HG03097 (cell line): Measurements from ENCODE around the gene VCPKMT.

Experiments
- ATAC-seq: cut with Tn5 transposase; IDR thresholded peaks from one replicate; pipeline ENCODE4 v1.9.1; 2021; ENCODE audit not compliant: unreplicated experiment, low FRiP score

The VCPKMT gene

GRCh38 chr14:50116181-50116956 lies at the start of gene VCPKMT:
Gene VCPKMT, minus strand, starts transcription at chr14:50116572. Its CDS starts 20 bp downstream, at chr14:50116552.
- ATAC-seq = peak; percentile 94

GRCh38 chr14:50156111-50156510 lies 39.7 kb upstream of the VCPKMT start:
- no peak for ATAC-seq

GRCh38 chr14:50148799-50149198 lies 32.4 kb upstream of the VCPKMT start:
- ATAC-seq = no peak

GRCh38 chr14:50139192-50139591 lies 22.8 kb upstream of the VCPKMT start:
- ATAC-seq = no peak

- no peak for ATAC-seq
Measured at GRCh38 chr14:50127802-50128201, 11.4 kb upstream of the VCPKMT start.

GRCh38 chr14:50123062-50123461 lies 6.7 kb upstream of the VCPKMT start:
- no peak for ATAC-seq

- ATAC-seq = no peak
Measured at GRCh38 chr14:50122291-50122690, 5.9 kb upstream of the VCPKMT start.

GRCh38 chr14:50121486-50121885 lies 5.1 kb upstream of the VCPKMT start:
- no peak for ATAC-seq

- ATAC-seq = no peak
Measured at GRCh38 chr14:50117456-50117855, 1.1 kb upstream of the VCPKMT start.

GRCh38 chr14:50116966-50117365 lies 594 bp upstream of the VCPKMT start:
- no peak for ATAC-seq

- no peak for ATAC-seq
Measured at GRCh38 chr14:50113381-50114035, 2.9 kb downstream of the VCPKMT start.

- no peak for ATAC-seq
Measured at GRCh38 chr14:50110323-50111037, 5.9 kb downstream of the VCPKMT start.

GRCh38 chr14:50109342-50109741 lies 7.0 kb downstream of the VCPKMT start:
- no peak for ATAC-seq

GRCh38 chr14:50107850-50108249 lies 8.5 kb downstream of the VCPKMT start:
- ATAC-seq = no peak

GRCh38 chr14:50106178-50106577 lies 10.2 kb downstream of the VCPKMT start:
- no peak for ATAC-seq

GRCh38 chr14:50103558-50103957 lies 12.8 kb downstream of the VCPKMT start:
- ATAC-seq = no peak

GRCh38 chr14:50101417-50101816 lies 15.0 kb downstream of the VCPKMT start:
- no peak for ATAC-seq

GRCh38 chr14:50100805-50101204 lies 15.6 kb downstream of the VCPKMT start:
- no peak for ATAC-seq

- no peak for ATAC-seq
Measured at GRCh38 chr14:50099335-50099734, 17.0 kb downstream of the VCPKMT start.

- ATAC-seq = no peak
Measured at GRCh38 chr14:50095895-50096294, 20.5 kb downstream of the VCPKMT start.

GRCh38 chr14:50094056-50094755 lies 22.2 kb downstream of the VCPKMT start:
- no peak for ATAC-seq
